ENCODE data around the gene TOMM7.

DNA sequence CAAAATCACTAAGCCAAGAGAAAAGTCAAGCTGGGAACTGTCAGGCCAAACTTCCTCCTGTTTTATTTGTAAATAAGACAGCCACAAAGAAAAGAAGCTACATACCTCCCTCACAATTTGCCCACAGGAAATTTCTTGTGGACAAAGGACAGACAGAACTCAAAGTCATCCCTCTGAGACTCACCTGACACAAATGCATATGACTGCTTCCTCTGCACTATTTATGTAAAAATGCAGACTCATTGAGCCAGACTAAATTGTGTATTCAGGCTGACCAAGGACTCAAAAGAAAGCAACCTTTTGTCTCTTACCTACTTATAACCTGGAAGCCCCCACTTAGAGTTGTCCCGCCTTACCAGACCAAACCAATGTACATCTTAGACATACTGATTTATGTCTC lies 11.8 kb downstream of the TOMM7 start:
- TF ChIP-seq CTCF (IDR thresholded peaks at IDR 0.05) (no peak), POLR2A (IDR thresholded peaks at IDR 0.05) (no peak)
